Measurements from ENCODE around the gene DCBLD1. TPM values are rescaled to one million over a fixed set of nuclear protein-coding genes. Genes with fewer than 3 reads are reported as not detected.
A peak's percentile ranks its signal among the peaks of the same experiment; 100 is the strongest.

Gene DCBLD1
- total RNA-seq, 1 donor from 2014 or later: 64.8 TPM

DNA sequence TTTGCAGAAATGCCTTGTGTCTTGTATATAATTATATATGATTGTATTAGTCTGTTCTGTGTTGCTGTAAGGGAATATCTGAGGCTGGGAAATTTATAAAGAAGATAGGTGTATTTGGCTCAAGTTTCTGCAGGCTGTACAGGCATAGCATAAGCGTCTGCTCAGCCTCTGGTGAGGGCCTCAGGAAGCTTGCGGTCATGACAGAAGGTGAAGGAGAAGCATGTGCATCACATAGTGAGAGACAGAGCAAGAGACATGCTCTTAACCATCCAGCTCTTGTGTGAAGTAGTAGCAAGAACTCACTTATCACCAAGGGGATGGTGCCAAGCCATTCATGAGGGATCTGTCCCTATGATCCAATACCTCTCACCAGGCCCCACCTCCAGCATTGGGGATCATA, 6.5 kb downstream of the DCBLD1 start:
- no peak for FAIRE-seq
- TF ChIP-seq, protein P1, sequence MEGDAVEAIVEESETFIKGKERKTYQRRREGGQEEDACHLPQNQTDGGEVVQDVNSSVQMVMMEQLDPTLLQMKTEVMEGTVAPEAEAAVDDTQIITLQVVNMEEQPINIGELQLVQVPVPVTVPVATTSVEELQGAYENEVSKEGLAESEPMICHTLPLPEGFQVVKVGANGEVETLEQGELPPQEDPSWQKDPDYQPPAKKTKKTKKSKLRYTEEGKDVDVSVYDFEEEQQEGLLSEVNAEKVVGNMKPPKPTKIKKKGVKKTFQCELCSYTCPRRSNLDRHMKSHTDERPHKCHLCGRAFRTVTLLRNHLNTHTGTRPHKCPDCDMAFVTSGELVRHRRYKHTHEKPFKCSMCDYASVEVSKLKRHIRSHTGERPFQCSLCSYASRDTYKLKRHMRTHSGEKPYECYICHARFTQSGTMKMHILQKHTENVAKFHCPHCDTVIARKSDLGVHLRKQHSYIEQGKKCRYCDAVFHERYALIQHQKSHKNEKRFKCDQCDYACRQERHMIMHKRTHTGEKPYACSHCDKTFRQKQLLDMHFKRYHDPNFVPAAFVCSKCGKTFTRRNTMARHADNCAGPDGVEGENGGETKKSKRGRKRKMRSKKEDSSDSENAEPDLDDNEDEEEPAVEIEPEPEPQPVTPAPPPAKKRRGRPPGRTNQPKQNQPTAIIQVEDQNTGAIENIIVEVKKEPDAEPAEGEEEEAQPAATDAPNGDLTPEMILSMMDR (IDR thresholded peaks at IDR 0.05; ENCODE audit: insufficient read depth, low read length, severe bottlenecking): no peak
- peaks cover 3% of the 10 kb centered on the region for H3K36me3 ChIP-seq (ENCODE audit: control insufficient read depth, insufficient read depth, low read length)
- H3K4me3 ChIP-seq (ENCODE audit: low read depth, low read length): no peak overlapping the region
- H3K27me3 ChIP-seq (ENCODE audit: control insufficient read depth, insufficient read depth, low read length): no peaks in the 10 kb centered on the region
- DNase-seq (ENCODE audit: low read depth): no peak

DNA sequence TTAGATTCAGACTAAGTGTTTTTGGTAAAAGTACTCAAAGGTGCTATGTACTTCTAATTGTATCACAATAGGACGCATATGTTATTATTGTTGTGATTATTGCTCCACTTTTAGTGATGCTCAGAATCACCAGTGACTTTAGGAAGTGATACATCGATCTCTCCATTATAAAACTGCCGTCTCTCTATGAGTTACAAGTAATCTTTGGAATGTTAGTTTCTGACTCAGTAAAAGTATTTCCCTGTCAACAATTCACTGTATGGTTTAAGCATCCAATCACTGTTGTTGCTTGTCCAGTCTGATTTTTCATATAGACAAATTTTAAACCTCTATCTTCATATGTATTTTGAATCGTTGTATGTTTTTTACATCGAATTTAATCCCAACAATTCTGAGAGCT, 9.4 kb downstream of the DCBLD1 start:
- DNase-seq (ENCODE audit: low read depth) (peak; percentile 88), FAIRE-seq (no peak)
- Histone ChIP-seq H3K4me3 (ENCODE audit: low read depth, low read length) (no peak overlapping the region), H3K27me3 (ENCODE audit: control insufficient read depth, insufficient read depth, low read length) (no peaks in the 10 kb centered on the region), H3K36me3 (ENCODE audit: control insufficient read depth, insufficient read depth, low read length) (peaks cover 3% of the 10 kb centered on the region)
- TF ChIP-seq, protein P1 (IDR thresholded peaks at IDR 0.05; ENCODE audit: insufficient read depth, low read length, severe bottlenecking): no peak

DNA sequence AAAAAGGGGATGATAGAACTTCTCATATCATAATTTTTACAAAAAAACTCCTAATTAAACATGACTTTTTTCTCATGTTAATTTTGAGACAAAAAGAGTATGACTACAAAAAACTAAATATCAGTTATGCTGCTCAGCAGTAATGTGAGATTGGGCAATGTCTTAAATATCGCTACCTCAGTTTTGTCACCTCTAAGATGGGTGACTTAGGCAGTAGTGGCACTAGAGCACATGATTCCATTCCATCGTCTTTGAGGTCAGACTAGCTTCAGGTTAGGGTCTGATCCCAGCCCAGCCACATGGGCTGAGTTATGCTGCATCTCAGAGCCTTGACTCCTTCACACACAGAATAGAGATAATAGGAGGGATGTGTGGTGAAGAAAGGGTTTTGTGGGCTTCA, 11.0 kb downstream of the DCBLD1 start:
- DNase-seq (ENCODE audit: low read depth) (no peak), FAIRE-seq (no peak)
- H3K36me3 ChIP-seq (ENCODE audit: control insufficient read depth, insufficient read depth, low read length): no peaks in the 10 kb centered on the region
- H3K4me3 ChIP-seq (ENCODE audit: low read depth, low read length): no peak overlapping the region
- H3K27me3 ChIP-seq (ENCODE audit: control insufficient read depth, insufficient read depth, low read length): no peaks in the 10 kb centered on the region
- TF ChIP-seq, protein P1 (IDR thresholded peaks at IDR 0.05; ENCODE audit: insufficient read depth, low read length, severe bottlenecking): no peak

DNA sequence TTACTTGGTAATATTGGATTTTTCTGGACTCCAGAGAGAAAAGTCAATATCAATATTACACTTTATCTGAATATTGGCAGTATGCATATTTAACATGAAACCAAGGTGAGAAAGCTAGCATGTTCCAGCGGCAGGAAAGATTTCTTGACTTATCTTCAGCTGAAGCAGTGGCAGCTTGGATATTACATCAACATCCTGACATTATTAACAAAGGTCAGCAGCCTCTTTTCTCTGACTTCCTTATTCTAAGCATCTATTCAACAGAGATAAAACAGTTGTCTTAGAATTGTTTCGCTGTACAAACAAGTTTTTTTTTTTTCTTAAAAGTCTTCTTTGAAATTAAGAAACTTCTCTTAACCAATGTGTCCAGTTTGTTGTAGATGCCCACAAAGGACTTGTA, 11.8 kb downstream of the DCBLD1 start:
- no peak for FAIRE-seq
- no peaks in the 10 kb centered on the region for H3K36me3 ChIP-seq (ENCODE audit: control insufficient read depth, insufficient read depth, low read length)
- TF ChIP-seq, protein P1 (IDR thresholded peaks at IDR 0.05; ENCODE audit: insufficient read depth, low read length, severe bottlenecking): no peak
- no peaks in the 10 kb centered on the region for H3K27me3 ChIP-seq (ENCODE audit: control insufficient read depth, insufficient read depth, low read length)
- H3K4me3 ChIP-seq (ENCODE audit: low read depth, low read length): no peak overlapping the region
- DNase-seq (ENCODE audit: low read depth): peak; percentile 20

DNA sequence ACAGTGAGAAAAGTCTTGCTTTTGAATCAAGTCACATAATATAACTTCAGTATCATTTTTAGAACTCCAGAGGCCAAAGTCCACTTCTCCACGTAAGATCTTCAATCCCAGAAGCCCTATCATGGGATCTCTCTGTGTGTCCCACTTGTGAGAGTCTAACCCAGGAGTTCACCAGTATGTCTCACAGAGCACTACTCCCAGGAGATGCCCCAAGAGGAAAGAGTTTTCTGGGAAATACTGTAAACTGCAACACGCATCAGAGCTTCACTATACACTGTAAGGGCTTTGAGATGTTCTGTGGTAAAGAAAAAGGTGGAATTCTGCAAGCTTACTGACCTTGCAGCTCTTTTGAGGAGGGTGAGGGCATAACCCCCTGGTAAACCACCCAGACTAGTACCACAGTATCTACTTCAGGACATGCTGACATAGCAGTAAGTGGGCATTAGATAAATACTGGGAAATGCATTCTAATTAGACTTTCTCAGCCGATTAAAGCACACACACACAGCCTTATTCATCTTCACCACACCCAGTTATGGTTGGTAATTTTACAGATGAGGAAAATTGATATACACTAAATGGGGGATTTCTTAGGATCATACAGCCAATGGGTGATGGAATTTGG, 12.3 kb downstream of the DCBLD1 start:
- peak; percentile 38 for DNase-seq (ENCODE audit: low read depth)
- no peaks in the 10 kb centered on the region for H3K27me3 ChIP-seq (ENCODE audit: control insufficient read depth, insufficient read depth, low read length)
- no peak for FAIRE-seq
- H3K4me3 ChIP-seq (ENCODE audit: low read depth, low read length): no peak overlapping the region
- no peaks in the 10 kb centered on the region for H3K36me3 ChIP-seq (ENCODE audit: control insufficient read depth, insufficient read depth, low read length)
- TF ChIP-seq, protein P1 (IDR thresholded peaks at IDR 0.05; ENCODE audit: insufficient read depth, low read length, severe bottlenecking): no peak

DNA sequence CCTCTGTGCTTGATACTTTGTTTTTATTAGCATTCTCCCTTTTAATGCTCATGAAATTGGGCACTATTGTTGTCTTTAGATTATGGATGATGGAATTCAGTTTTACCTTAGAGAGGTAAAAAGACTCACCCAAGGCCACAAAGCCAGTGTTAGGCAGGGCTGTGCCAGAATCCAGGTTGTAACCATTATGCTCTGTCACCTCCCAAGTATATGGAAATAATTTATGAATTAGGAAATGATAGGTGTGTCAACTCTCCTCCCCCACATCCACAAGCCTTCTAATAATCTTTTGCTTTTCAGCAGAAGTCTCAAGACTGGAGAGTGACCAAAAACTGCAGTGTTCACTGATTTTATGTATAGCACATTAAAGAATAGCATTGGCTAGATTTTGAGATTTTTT, 13.0 kb downstream of the DCBLD1 start:
- Histone ChIP-seq H3K36me3 (ENCODE audit: control insufficient read depth, insufficient read depth, low read length) (no peaks in the 10 kb centered on the region), H3K27me3 (ENCODE audit: control insufficient read depth, insufficient read depth, low read length) (no peaks in the 10 kb centered on the region), H3K4me3 (ENCODE audit: low read depth, low read length) (no peak overlapping the region)
- TF ChIP-seq, protein P1 (IDR thresholded peaks at IDR 0.05; ENCODE audit: insufficient read depth, low read length, severe bottlenecking): no peak
- no peak for FAIRE-seq
- peak; percentile 68 for DNase-seq (ENCODE audit: low read depth)
